Loucy (cell line): ENCODE measurements around the gene FOXL1.

Source experiments
- H2AFZ ChIP-seq: fragments of 200-600 bp; sonication (generic); 2 replicates; pipeline ENCODE4 v1.6.0; 2016; ENCODE audit warnings: antibody characterized with exemption, mild to moderate bottlenecking, low read length, moderate library complexity
- H3F3A ChIP-seq: fragments of 200-600 bp; 2 replicates; pipeline ENCODE4 v1.6.0; 2016; ENCODE audit warnings: antibody characterized with exemption, low read depth, mild to moderate bottlenecking
- H3K27me3 ChIP-seq: fragments of 200-600 bp; sonication (generic); 2 replicates; pipeline ENCODE4 v1.6.1; 2014; ENCODE audit warnings: low read length, mild to moderate bottlenecking; ENCODE audit not compliant: insufficient read depth, poor library complexity, severe bottlenecking
- H3K36me3 ChIP-seq: fragments of 200-600 bp; sonication (generic); 2 replicates; pipeline ENCODE4 v1.6.1; 2016; ENCODE audit warnings: low read length; ENCODE audit not compliant: insufficient read depth
- H3K4me1 ChIP-seq: fragments of 200-600 bp; sonication (generic); 2 replicates; pipeline ENCODE4 v1.5.1; 2014; ENCODE audit warnings: low read length, mild to moderate bottlenecking; ENCODE audit not compliant: insufficient read depth, poor library complexity, severe bottlenecking
- H3K4me2 ChIP-seq: fragments of 200-600 bp; sonication (generic); 2 replicates; pipeline ENCODE4 v1.6.0; 2014; ENCODE audit warnings: antibody characterized with exemption, low read length, low read depth, mild to moderate bottlenecking; ENCODE audit not compliant: poor library complexity, severe bottlenecking
- H3K4me3 ChIP-seq: fragments of 200-600 bp; sonication (generic); 2 replicates; pipeline ENCODE4 v1.5.1; 2014; ENCODE audit warnings: low read length, mild to moderate bottlenecking, mixed read lengths; ENCODE audit not compliant: poor library complexity, severe bottlenecking
- H3K79me2 ChIP-seq: fragments of 200-600 bp; sonication (generic); 2 replicates; pipeline ENCODE4 v1.6.1; 2014; ENCODE audit warnings: low read length; ENCODE audit not compliant: insufficient read depth
- H3K9ac ChIP-seq: fragments of 200-600 bp; sonication (generic); 2 replicates; pipeline ENCODE4 v1.6.0; 2014; ENCODE audit warnings: mild to moderate bottlenecking, low read depth, low read length, moderate library complexity; ENCODE audit not compliant: poor library complexity, severe bottlenecking
- H3K9me2 ChIP-seq: fragments of 200-600 bp; sonication (generic); replicated peaks from 2 replicates; pipeline ENCODE4 v1.6.1; 2016; ENCODE audit warnings: low read depth, low read length, mixed read lengths
- H3K9me3 ChIP-seq: fragments of 200-600 bp; sonication (generic); 2 replicates; pipeline ENCODE4 v1.6.1; 2014; ENCODE audit warnings: mild to moderate bottlenecking, antibody characterized with exemption, low read length, low read depth; ENCODE audit not compliant: insufficient read depth
- H4K20me1 ChIP-seq: fragments of 200-600 bp; sonication (generic); 2 replicates; pipeline ENCODE4 v1.6.0; 2014; ENCODE audit warnings: antibody characterized with exemption, low read length, mild to moderate bottlenecking; ENCODE audit not compliant: insufficient read depth, poor library complexity, severe bottlenecking
- CTCF ChIP-seq: fragments of 200-600 bp; sonication (generic); conservative IDR thresholded peaks from 2 replicates; pipeline ENCODE4 v1.5.1; 2014; ENCODE audit warnings: mild to moderate bottlenecking, antibody characterized with exemption, low read length
- EZH2phosphoT487 ChIP-seq: fragments of 200-600 bp; IDR thresholded peaks from 2 replicates; pipeline ENCODE4 v1.6.1; 2018; ENCODE audit warnings: antibody characterized with exemption, mild to moderate bottlenecking, moderate library complexity, borderline replicate concordance

The FOXL1 gene

GRCh38 chr16:86578061-86578599, at the start of gene FOXL1:
FOXL1 (plus strand) TSS chr16:86578549; CDS start chr16:86578724, 175 bp downstream.
- no peaks in the 10 kb centered on the region for H3K9me3 ChIP-seq
- H3K4me2 ChIP-seq: no peak within 1 kb of the TSS
- no peaks in the 10 kb centered on the region for H3K4me1 ChIP-seq
- no peaks in the 10 kb centered on the region for H3K27me3 ChIP-seq
- H3K9me2 ChIP-seq: no peaks in the 10 kb centered on the region
- H3K79me2 ChIP-seq: no peaks in the 10 kb centered on the region
- H3F3A ChIP-seq: no peaks in the 10 kb centered on the region
- H2AFZ ChIP-seq: no peak within 1 kb of the TSS
- no peak for TF ChIP-seq EZH2phosphoT487
- TF ChIP-seq CTCF: no peak
- H3K4me3 ChIP-seq: no peak within 1 kb of the TSS
- no peaks in the 10 kb centered on the region for H4K20me1 ChIP-seq
- no peak within 1 kb of the TSS for H3K9ac ChIP-seq
- no peaks in the 10 kb centered on the region for H3K36me3 ChIP-seq

- Histone ChIP-seq H3K36me3 (no peaks in the 10 kb centered on the region), H3K9me2 (no peaks in the 10 kb centered on the region), H3K4me2 (no peak overlapping the region), H2AFZ (no peak overlapping the region), H3K4me3 (no peak overlapping the region), H3F3A (no peaks in the 10 kb centered on the region), H3K9ac (no peak overlapping the region), H3K9me3 (no peaks in the 10 kb centered on the region), H3K79me2 (no peaks in the 10 kb centered on the region), H3K4me1 (no peaks in the 10 kb centered on the region), H4K20me1 (no peaks in the 10 kb centered on the region), H3K27me3 (no peaks in the 10 kb centered on the region)
- TF ChIP-seq CTCF: no peak
- TF ChIP-seq EZH2phosphoT487: no peak
Observed at GRCh38 chr16:86529160-86529559, 49.2 kb upstream of the FOXL1 start.

- Histone ChIP-seq H4K20me1 (no peaks in the 10 kb centered on the region), H3K4me2 (no peak overlapping the region), H3K36me3 (no peaks in the 10 kb centered on the region), H3F3A (no peaks in the 10 kb centered on the region), H3K9me3 (no peaks in the 10 kb centered on the region), H3K9me2 (no peaks in the 10 kb centered on the region), H3K27me3 (no peaks in the 10 kb centered on the region), H3K4me1 (no peaks in the 10 kb centered on the region), H3K79me2 (no peaks in the 10 kb centered on the region), H3K9ac (no peak overlapping the region), H2AFZ (no peak overlapping the region), H3K4me3 (no peak overlapping the region)
- TF ChIP-seq EZH2phosphoT487 (no peak), CTCF (no peak)
Observed at GRCh38 chr16:86530251-86531190, 47.8 kb upstream of the FOXL1 start.
